H9 (cell line): ENCODE measurements around the gene ZKSCAN3. TPM values are rescaled to one million over a fixed set of nuclear protein-coding genes. Genes with fewer than 3 reads are reported as not detected.

ENCODE experiments used
- DNase-seq: peaks from one replicate; pipeline ENCODE4 v3.0.0-alpha.2; 2017
- H2AFZ ChIP-seq: one replicate; pipeline ENCODE4 v1.6.1; 2013; ENCODE audit warnings: mild to moderate bottlenecking, low read length, control low read depth, moderate library complexity
- H2AK5ac ChIP-seq: 2 replicates; pipeline ENCODE4 v1.6.1; 2013; ENCODE audit warnings: low read length, control low read depth, mixed read lengths; ENCODE audit not compliant: insufficient read length
- H2BK120ac ChIP-seq: one replicate; pipeline ENCODE4 v1.6.1; 2013; ENCODE audit warnings: low read depth, mild to moderate bottlenecking, low read length, control low read depth, inconsistent platforms; ENCODE audit not compliant: poor library complexity, severe bottlenecking
- H2BK12ac ChIP-seq: 2 replicates; pipeline ENCODE4 v1.6.1; 2013; ENCODE audit warnings: low read length, control low read depth, mixed read lengths, low read depth; ENCODE audit not compliant: insufficient read length
- H2BK15ac ChIP-seq: 2 replicates; pipeline ENCODE4 v1.6.1; 2013; ENCODE audit warnings: low read depth, low read length, control low read depth
- H2BK20ac ChIP-seq: one replicate; pipeline ENCODE4 v1.6.1; 2013; ENCODE audit warnings: low read depth, mild to moderate bottlenecking, low read length, control low read depth, inconsistent platforms; ENCODE audit not compliant: poor library complexity, severe bottlenecking
- H2BK5ac ChIP-seq: 2 replicates; pipeline ENCODE4 v1.6.1; 2013; ENCODE audit warnings: low read length, control low read depth, mixed read lengths; ENCODE audit not compliant: insufficient read length
- H3K14ac ChIP-seq: 2 replicates; pipeline ENCODE4 v1.6.1; 2013; ENCODE audit warnings: low read length, control low read depth; ENCODE audit not compliant: insufficient read depth
- H3K18ac ChIP-seq: 2 replicates; pipeline ENCODE4 v1.6.1; 2013; ENCODE audit warnings: low read depth, mild to moderate bottlenecking, mixed read lengths, low read length, control low read depth; ENCODE audit not compliant: insufficient read length
- H3K23ac ChIP-seq: 2 replicates; pipeline ENCODE4 v1.6.1; 2013; ENCODE audit warnings: low read length, control low read depth, mixed read lengths, low read depth; ENCODE audit not compliant: insufficient read length
- H3K23me2 ChIP-seq: 2 replicates; pipeline ENCODE4 v1.6.1; 2013; ENCODE audit warnings: low read depth, mild to moderate bottlenecking, mixed read lengths, low read length, control low read depth; ENCODE audit not compliant: insufficient read length, poor library complexity, severe bottlenecking
- H3K27ac ChIP-seq: 2 replicates; pipeline ENCODE4 v1.5.1; 2013; ENCODE audit warnings: low read length, control low read depth, mixed read lengths, low read depth; ENCODE audit not compliant: insufficient read length
- H3K27me3 ChIP-seq: 2 replicates; pipeline ENCODE4 v1.6.1; 2013; ENCODE audit warnings: low read length, control low read depth, inconsistent platforms; ENCODE audit not compliant: insufficient read depth
- H3K4ac ChIP-seq: 2 replicates; pipeline ENCODE4 v1.6.1; 2013; ENCODE audit warnings: low read depth, mild to moderate bottlenecking, control low read depth, inconsistent platforms, low read length, moderate library complexity
- H3K4me1 ChIP-seq: 2 replicates; pipeline ENCODE4 v1.6.1; 2013; ENCODE audit warnings: low read length, control low read depth, inconsistent platforms; ENCODE audit not compliant: insufficient read depth
- H3K4me2 ChIP-seq: 2 replicates; pipeline ENCODE4 v1.6.1; 2013; ENCODE audit warnings: low read length, control low read depth, mixed read lengths; ENCODE audit not compliant: insufficient read length, insufficient read depth
- H3K56ac ChIP-seq: 2 replicates; pipeline ENCODE4 v1.6.1; 2013; ENCODE audit warnings: low read depth, mild to moderate bottlenecking, mixed read lengths, low read length, control low read depth; ENCODE audit not compliant: insufficient read length
- H3K79me1 ChIP-seq: 2 replicates; pipeline ENCODE4 v1.6.1; 2013; ENCODE audit warnings: low read depth, mild to moderate bottlenecking, moderate library complexity, low read length, control low read depth, inconsistent platforms; ENCODE audit not compliant: insufficient read depth, poor library complexity, severe bottlenecking
- H3K79me2 ChIP-seq: 2 replicates; pipeline ENCODE4 v1.6.1; 2013; ENCODE audit warnings: low read length, control low read depth, inconsistent platforms; ENCODE audit not compliant: insufficient read depth
- H3K9ac ChIP-seq: 2 replicates; pipeline ENCODE4 v1.6.1; 2013; ENCODE audit warnings: low read length, control low read depth, mixed read lengths; ENCODE audit not compliant: insufficient read length; ENCODE audit errors: extremely low read depth
- H3K9me3 ChIP-seq: one replicate; pipeline ENCODE4 v1.6.1; 2013; ENCODE audit warnings: low read depth, low read length, inconsistent platforms; ENCODE audit not compliant: control insufficient read depth
- H3T11ph ChIP-seq: one replicate; pipeline ENCODE4 v1.6.1; 2013; ENCODE audit warnings: mild to moderate bottlenecking, low read length, control low read depth, inconsistent platforms
- H4K20me1 ChIP-seq: one replicate; pipeline ENCODE4 v1.6.1; 2013; ENCODE audit not compliant: control insufficient read depth, insufficient read length, insufficient read depth
- H4K5ac ChIP-seq: 2 replicates; pipeline ENCODE4 v1.6.1; 2013; ENCODE audit warnings: low read depth, mild to moderate bottlenecking, mixed read lengths, low read length, control low read depth; ENCODE audit not compliant: insufficient read length
- H4K8ac ChIP-seq: replicated peaks from 2 replicates; pipeline ENCODE4 v1.6.1; 2013; ENCODE audit warnings: low read length, control low read depth, mixed read lengths, low read depth; ENCODE audit not compliant: insufficient read length
- H4K91ac ChIP-seq: 2 replicates; pipeline ENCODE4 v1.6.1; 2013; ENCODE audit warnings: low read depth, mild to moderate bottlenecking, moderate library complexity, mixed read lengths, low read length, control low read depth; ENCODE audit not compliant: insufficient read length
- H3K27ac Mint-ChIP-seq, 3 experiments: 2 replicates in 2 of 3; 3 replicates in 1 of 3; pipeline ENCODE4 v1.8.0; 2020 to 2021; ENCODE audit warnings: mixed read lengths in 3 of 3, mild to moderate bottlenecking in 1 of 3, moderate library complexity in 1 of 3
- H3K27me3 Mint-ChIP-seq: 2 replicates; pipeline ENCODE4 v1.8.0; 2021; ENCODE audit warnings: low read depth, mild to moderate bottlenecking, moderate library complexity, mixed read lengths
- H3K36me3 Mint-ChIP-seq, 3 experiments: 2 replicates in 2 of 3; 3 replicates in 1 of 3; pipeline ENCODE4 v1.8.0; 2020 to 2021; ENCODE audit warnings: low read depth in 3 of 3, mixed read lengths in 3 of 3; ENCODE audit not compliant: insufficient read depth in 1 of 3
- H3K4me1 Mint-ChIP-seq, 2 experiments: 2 replicates each; pipeline ENCODE4 v1.8.0; 2020; ENCODE audit warnings: mixed read lengths in 2 of 2
- H3K4me3 Mint-ChIP-seq, 2 experiments: 2 replicates in 1 of 2; 3 replicates in 1 of 2; pipeline ENCODE4 v1.8.0; 2020 to 2021; ENCODE audit warnings: mild to moderate bottlenecking in 2 of 2, mixed read lengths in 2 of 2, moderate library complexity in 1 of 2
- H3K9me3 Mint-ChIP-seq, 2 experiments: 2 replicates in 1 of 2; 3 replicates in 1 of 2; pipeline ENCODE4 v1.8.0; 2020; ENCODE audit warnings: mild to moderate bottlenecking in 2 of 2, mixed read lengths in 2 of 2, moderate library complexity in 1 of 2
- WGBS: extraction: QIAGEN DNeasy Blood & Tissue Kit; methylation state at CpG from one replicate; pipeline ENCODE4 v1.1.7; 2013; ENCODE audit warnings: missing lambda C conversion rate, low lambda C conversion rate, mixed read lengths; ENCODE audit not compliant: insufficient read length; ENCODE audit errors: extremely low coverage; 5-methylcytosine and 5-hydroxymethylcytosine counted together
- total RNA-seq: library from RNA; stranded (reverse); gene quantifications from 2 replicates; pipeline ENCODE4 v1.2.1, GENCODE V29; 2021
- TF ChIP-seq, protein P1 (sequence below): fragments of 200-600 bp; sonication (generic); conservative IDR thresholded peaks from 3 replicates; pipeline ENCODE4 v1.8.0; 2021; ENCODE audit warnings: antibody characterized with exemption, mild to moderate bottlenecking

The ZKSCAN3 gene
- total RNA-seq, 1 experiment from 2014 or later, result 8.7 TPM

DNA sequence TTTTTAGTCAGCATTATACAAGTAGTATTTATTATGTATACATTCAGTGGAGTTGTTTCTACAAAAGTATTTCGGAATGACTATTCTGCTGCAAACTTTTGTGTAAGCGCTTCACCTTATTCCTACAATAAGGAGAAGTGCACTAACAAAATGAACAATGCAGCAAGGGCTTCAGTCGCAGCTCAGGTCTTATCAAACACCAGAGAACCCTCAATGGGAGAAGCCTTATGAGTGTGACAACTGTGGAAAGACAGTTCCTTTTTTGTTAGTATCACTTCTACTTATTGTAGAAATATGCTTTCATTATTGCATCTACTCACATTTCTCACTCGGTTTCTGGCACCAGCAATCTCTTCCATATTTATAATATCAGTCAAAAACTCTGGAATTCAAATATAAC, 18.8 kb downstream of the ZKSCAN3 start:
- Histone ChIP-seq H3K4ac (no peak overlapping the region), H3K18ac (no peak overlapping the region), H4K20me1 (no peaks in the 10 kb centered on the region), H2BK15ac (no peak overlapping the region), H4K8ac (no peak overlapping the region), H2BK12ac (no peak overlapping the region), H3K56ac (no peak overlapping the region), H4K91ac (no peak overlapping the region), H3T11ph (no peak overlapping the region), H3K23ac (no peak overlapping the region), H2BK5ac (no peak overlapping the region), H4K5ac (no peak overlapping the region), H2BK20ac (no peak overlapping the region), H3K4me2 (no peak overlapping the region), H3K4me1 (no peaks in the 10 kb centered on the region), H2AK5ac (no peak overlapping the region), H3K27ac (no peak overlapping the region), H3K14ac (no peak overlapping the region), H3K79me1 (no peaks in the 10 kb centered on the region), H2AFZ (no peak overlapping the region), H3K79me2 (no peaks in the 10 kb centered on the region), H3K9ac (no peak overlapping the region), H3K9me3 (no peaks in the 10 kb centered on the region), H3K23me2 (no peaks in the 10 kb centered on the region), H2BK120ac (no peak overlapping the region), H3K27me3 (no peaks in the 10 kb centered on the region)
- Mint-ChIP-seq H3K9me3 (no peaks in the 10 kb centered on the region), H3K4me3 (no peak overlapping the region), H3K36me3 (peaks cover 13 to 33% (median 21%) of the 10 kb centered on the region in 3 experiments; a peak in 6 of 7 replicates), H3K4me1 (no peaks in the 10 kb centered on the region), H3K27me3 (no peaks in the 10 kb centered on the region), H3K27ac (no peak overlapping the region)
- TF ChIP-seq, protein P1, sequence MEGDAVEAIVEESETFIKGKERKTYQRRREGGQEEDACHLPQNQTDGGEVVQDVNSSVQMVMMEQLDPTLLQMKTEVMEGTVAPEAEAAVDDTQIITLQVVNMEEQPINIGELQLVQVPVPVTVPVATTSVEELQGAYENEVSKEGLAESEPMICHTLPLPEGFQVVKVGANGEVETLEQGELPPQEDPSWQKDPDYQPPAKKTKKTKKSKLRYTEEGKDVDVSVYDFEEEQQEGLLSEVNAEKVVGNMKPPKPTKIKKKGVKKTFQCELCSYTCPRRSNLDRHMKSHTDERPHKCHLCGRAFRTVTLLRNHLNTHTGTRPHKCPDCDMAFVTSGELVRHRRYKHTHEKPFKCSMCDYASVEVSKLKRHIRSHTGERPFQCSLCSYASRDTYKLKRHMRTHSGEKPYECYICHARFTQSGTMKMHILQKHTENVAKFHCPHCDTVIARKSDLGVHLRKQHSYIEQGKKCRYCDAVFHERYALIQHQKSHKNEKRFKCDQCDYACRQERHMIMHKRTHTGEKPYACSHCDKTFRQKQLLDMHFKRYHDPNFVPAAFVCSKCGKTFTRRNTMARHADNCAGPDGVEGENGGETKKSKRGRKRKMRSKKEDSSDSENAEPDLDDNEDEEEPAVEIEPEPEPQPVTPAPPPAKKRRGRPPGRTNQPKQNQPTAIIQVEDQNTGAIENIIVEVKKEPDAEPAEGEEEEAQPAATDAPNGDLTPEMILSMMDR, result no peak
- DNase-seq, result no peak
- no CpG with 5 or more reads among the region's 4 CpGs for WGBS
